OCI-LY7 (cell line): Measurements from ENCODE around the gene CLN3. TPM values are rescaled to one million over a fixed set of nuclear protein-coding genes. Genes with fewer than 3 reads are reported as not detected.

Experiments used
- BruUV-seq: library from RNA; stranded (reverse); fragments of 400-500 nt; replicated peaks from 2 replicates; lab custom pipeline; 2021; lab: Mats Ljungman, UMichigan
- CTCF ChIA-PET: fragments of 300-600 bp; sonication (Branson Sonifier 250); formaldehyde crosslinking; loops from one replicate; lab custom pipeline; 2022; ENCODE audit warnings: antibody characterized with exemption; ENCODE audit not compliant: unreplicated experiment; lab: Charles Lee
- POLR2A ChIA-PET: fragments of 300-600 bp; sonication (Branson Sonifier 250); formaldehyde crosslinking; loops from one replicate; lab custom pipeline; 2022; ENCODE audit warnings: antibody characterized with exemption; lab: Charles Lee
- DNase-seq: peaks from one replicate; pipeline ENCODE4 v3.0.0-alpha.2; 2015; ENCODE audit warnings: low spot score
- H2AFZ ChIP-seq: fragments of 200-600 bp; sonication (generic), shearing (Covaris generic); 2 replicates; pipeline ENCODE4 v1.6.1; 2014; ENCODE audit warnings: mild to moderate bottlenecking, antibody characterized with exemption, low read length, moderate library complexity
- H3K27ac ChIP-seq: fragments of 200-600 bp; sonication (generic); 2 replicates; pipeline ENCODE4 v1.5.1; 2014; ENCODE audit warnings: mixed run types, low read depth, mild to moderate bottlenecking, moderate library complexity, low read length, inconsistent platforms; ENCODE audit not compliant: poor library complexity, severe bottlenecking
- H3K36me3 ChIP-seq: fragments of 200-600 bp; sonication (generic); 2 replicates; pipeline ENCODE4 v1.6.1; 2014; ENCODE audit warnings: mild to moderate bottlenecking, antibody characterized with exemption, low read length, moderate library complexity, mixed read lengths; ENCODE audit not compliant: insufficient read depth
- H3K4me1 ChIP-seq: fragments of 200-600 bp; sonication (generic); 2 replicates; pipeline ENCODE4 v1.5.1; 2014; ENCODE audit warnings: mild to moderate bottlenecking, low read length; ENCODE audit not compliant: insufficient read depth, poor library complexity, severe bottlenecking
- H3K4me2 ChIP-seq: fragments of 200-600 bp; sonication (generic); 2 replicates; pipeline ENCODE4 v1.6.1; 2014; ENCODE audit warnings: mild to moderate bottlenecking, low read length
- H3K4me3 ChIP-seq: fragments of 200-600 bp; sonication (generic); 2 replicates; pipeline ENCODE4 v1.5.1; 2014; ENCODE audit warnings: mild to moderate bottlenecking, low read depth, low read length; ENCODE audit not compliant: poor library complexity, severe bottlenecking
- H3K79me2 ChIP-seq: fragments of 200-600 bp; sonication (generic); 2 replicates; pipeline ENCODE4 v1.6.1; 2016; ENCODE audit warnings: low read depth, mild to moderate bottlenecking, low read length, moderate library complexity, mixed read lengths; ENCODE audit not compliant: insufficient read depth
- H3K9me2 ChIP-seq: fragments of 200-600 bp; sonication (generic); 2 replicates; pipeline ENCODE4 v1.6.1; 2016; ENCODE audit warnings: mild to moderate bottlenecking, low read length, mixed read lengths; ENCODE audit not compliant: insufficient read depth
- H3K9me3 ChIP-seq: fragments of 200-600 bp; sonication (generic); 2 replicates; pipeline ENCODE4 v1.6.1; 2014; ENCODE audit warnings: mild to moderate bottlenecking, mixed run types, low read length, mixed read lengths
- H4K20me1 ChIP-seq: fragments of 200-600 bp; sonication (generic); 2 replicates; pipeline ENCODE4 v1.6.1; 2014; ENCODE audit warnings: mild to moderate bottlenecking, antibody characterized with exemption, low read length, moderate library complexity, mixed read lengths; ENCODE audit not compliant: insufficient read depth
- EZH2phosphoT487 ChIP-seq: fragments of 200-600 bp; sonication (generic); IDR thresholded peaks from 2 replicates; pipeline ENCODE4 v1.6.1; 2018; ENCODE audit warnings: low read depth, borderline replicate concordance, mild to moderate bottlenecking, mixed run types, antibody characterized with exemption, low read length, moderate library complexity, mixed read lengths
- intact Hi-C: fragments of 100-400 bp; cut with micrococcal nuclease; formaldehyde crosslinking; loops from one replicate; pipeline ENCODE4 v1.10.0; 2022; ENCODE audit not compliant: unreplicated experiment
- total RNA-seq, 2 experiments: library from RNA; depleted of rRNA in 1 of 2; stranded (reverse); fragments of >200 nt in 1 of 2; shearing (Covaris generic) in 1 of 2; gene quantifications; 2 replicates each; pipeline ENCODE4 v1.2.3, GENCODE V29; 2014 to 2022
- TF ChIP-seq, protein P1 (sequence below): fragments of 200-600 bp; sonication (generic); conservative IDR thresholded peaks from 2 replicates; pipeline ENCODE4 v1.5.1; 2014; ENCODE audit warnings: mild to moderate bottlenecking, antibody characterized with exemption, low read length, moderate library complexity, mixed read lengths

CLN3 gene
- total RNA-seq, 2 experiments from 2014 or later: 29.7 to 42.3 TPM

DNA sequence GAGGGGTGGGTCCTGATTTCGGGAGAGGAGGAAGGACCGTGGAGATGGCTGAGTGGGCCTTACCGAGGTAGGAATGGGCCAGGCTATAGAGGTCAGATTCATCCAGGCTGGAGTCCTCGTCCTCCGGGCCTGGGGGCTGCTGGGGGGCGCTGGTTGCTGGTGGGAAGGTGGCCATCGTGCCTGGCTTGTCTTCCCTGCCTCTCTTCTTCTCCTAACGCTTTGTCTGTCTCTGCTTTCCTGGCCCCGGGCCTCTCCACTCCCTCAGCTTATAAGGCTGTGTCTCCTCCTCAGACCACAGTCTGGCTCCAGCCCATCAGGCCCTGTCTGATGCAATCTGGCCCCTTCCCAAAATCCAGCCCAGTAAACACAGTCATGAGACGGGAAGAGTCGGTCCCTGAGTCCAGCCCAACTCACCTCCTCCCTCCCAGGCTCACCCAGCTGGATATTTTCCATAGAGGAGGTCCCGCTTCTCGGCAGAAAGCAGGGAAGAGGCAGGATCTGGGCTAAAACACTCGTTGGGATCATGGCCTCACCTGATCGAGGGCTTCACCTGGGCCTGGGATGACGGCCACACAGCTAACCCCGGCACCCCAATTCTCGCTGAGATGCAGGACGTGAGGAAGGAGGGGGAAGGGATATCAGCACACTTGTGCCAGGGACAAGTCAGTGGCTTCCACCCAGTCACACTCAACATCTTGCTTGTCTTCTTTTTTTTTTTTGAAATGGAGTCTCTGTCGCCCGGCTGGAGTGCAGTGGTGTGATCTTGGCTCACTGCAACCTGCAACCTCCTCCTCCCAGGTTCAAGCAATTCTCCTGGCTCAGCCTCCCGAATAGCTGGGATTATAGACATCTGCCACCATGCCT lies 47.1 kb upstream of the CLN3 start, which contains the start of gene NUPR1:
Gene NUPR1, minus strand, starts transcription at position 242 of the 864 bp plus-strand sequence. Its CDS starts 67 bp downstream, at position 175.
- POLR2A ChIA-PET: no interaction called here
- CTCF ChIA-PET: no interaction called here
- Histone ChIP-seq H3K4me3 (no peak within 1 kb of the TSS), H3K4me1 (no peaks in the 10 kb centered on the region), H3K9me2 (no peaks in the 10 kb centered on the region), H3K79me2 (no peaks in the 10 kb centered on the region), H3K36me3 (no peaks in the 10 kb centered on the region), H4K20me1 (no peaks in the 10 kb centered on the region), H3K27ac (no peak within 1 kb of the TSS), H2AFZ (no peak within 1 kb of the TSS), H3K9me3 (no peaks in the 10 kb centered on the region), H3K4me2 (no peak within 1 kb of the TSS)
- BruUV-seq: no TSS peak
- DNase-seq: no peak
- no peak for TF ChIP-seq EZH2phosphoT487
- TF ChIP-seq, protein P1, sequence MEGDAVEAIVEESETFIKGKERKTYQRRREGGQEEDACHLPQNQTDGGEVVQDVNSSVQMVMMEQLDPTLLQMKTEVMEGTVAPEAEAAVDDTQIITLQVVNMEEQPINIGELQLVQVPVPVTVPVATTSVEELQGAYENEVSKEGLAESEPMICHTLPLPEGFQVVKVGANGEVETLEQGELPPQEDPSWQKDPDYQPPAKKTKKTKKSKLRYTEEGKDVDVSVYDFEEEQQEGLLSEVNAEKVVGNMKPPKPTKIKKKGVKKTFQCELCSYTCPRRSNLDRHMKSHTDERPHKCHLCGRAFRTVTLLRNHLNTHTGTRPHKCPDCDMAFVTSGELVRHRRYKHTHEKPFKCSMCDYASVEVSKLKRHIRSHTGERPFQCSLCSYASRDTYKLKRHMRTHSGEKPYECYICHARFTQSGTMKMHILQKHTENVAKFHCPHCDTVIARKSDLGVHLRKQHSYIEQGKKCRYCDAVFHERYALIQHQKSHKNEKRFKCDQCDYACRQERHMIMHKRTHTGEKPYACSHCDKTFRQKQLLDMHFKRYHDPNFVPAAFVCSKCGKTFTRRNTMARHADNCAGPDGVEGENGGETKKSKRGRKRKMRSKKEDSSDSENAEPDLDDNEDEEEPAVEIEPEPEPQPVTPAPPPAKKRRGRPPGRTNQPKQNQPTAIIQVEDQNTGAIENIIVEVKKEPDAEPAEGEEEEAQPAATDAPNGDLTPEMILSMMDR: no peak
- intact Hi-C loops: no loop called here

DNA sequence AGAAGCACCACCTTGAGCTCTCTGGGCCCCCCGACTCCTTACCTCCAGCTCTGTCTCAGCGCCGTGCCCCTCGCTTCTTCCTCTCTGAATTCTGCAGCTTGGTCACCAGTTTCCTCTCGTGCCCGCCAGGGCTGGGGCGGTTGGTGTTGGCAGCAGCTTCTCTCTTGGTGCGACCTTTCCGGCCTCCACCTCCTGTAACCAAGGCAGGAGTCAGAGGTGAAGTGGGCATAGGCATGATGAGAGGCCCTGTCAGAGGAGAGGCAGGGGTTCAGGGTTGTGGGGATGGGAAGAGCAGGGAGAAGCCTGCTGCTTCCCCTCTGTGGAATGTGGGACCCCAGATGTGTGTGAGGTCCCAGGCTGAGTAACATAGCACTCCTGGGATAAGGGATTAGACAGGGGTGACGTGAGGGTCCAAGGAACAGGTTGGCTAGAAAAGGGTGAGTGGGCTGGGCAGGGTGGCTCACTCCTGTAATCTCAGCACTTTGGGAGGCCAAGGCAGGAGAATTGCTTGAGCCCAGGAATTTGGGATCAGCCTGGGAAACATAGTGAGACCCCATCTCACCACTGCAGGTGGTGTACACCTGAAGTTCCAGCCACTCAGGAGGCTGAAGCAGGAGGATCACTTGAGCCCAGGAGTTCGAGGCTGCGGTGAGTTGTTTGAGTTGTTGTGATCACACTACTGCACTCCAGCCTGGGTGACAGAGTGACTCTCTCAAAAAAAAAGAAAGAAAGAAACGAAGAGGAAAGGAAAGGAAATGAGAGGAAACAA lies 46.3 kb upstream of the CLN3 start:
- H2AFZ ChIP-seq: no peak overlapping the region

More for the DNA sequence above, 46.3 kb upstream of the CLN3 start:
- no peak for DNase-seq
- intact Hi-C loops: no loop called here
- ChIA-PET CTCF (no interaction called here), POLR2A (no interaction called here)
- Histone ChIP-seq H3K9me2 (no peaks in the 10 kb centered on the region), H3K4me3 (no peak overlapping the region), H3K36me3 (no peaks in the 10 kb centered on the region), H3K27ac (no peak overlapping the region), H3K4me1 (no peaks in the 10 kb centered on the region), H3K4me2 (no peak overlapping the region), H3K9me3 (no peaks in the 10 kb centered on the region), H4K20me1 (no peaks in the 10 kb centered on the region), H3K79me2 (no peaks in the 10 kb centered on the region)
- BruUV-seq: no TSS peak
- no peak for TF ChIP-seq EZH2phosphoT487
- TF ChIP-seq, protein P1: no peak
